Raji (cell line): Measurements from ENCODE around the gene NLRC4.

ENCODE experiments used
- POLR2A ChIP-seq: IDR thresholded peaks from 2 replicates; pipeline ENCODE4 v1.6.1; 2011; ENCODE audit warnings: low read depth, low read length, control low read depth; ENCODE audit not compliant: insufficient read depth

NLRC4 gene

DNA sequence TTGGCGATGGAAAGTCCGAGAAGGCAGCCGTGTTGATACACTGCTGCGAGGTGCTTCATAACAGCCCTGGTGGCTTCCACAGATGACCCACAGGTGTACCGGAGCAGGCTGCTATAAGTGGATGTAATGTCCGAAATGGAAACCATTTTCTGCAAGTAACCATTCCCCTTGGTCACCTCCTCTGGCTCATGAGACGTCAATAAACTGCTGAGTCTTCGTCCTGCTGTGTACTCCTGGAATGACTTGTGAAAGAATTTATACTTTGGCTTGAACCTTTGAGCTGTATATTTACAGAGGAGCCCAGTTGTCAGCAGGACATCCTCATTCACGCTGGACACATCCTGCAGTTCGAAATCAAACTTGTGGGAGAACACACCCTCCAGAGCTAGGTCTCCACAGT lies 14.4 kb downstream of the NLRC4 start:
- TF ChIP-seq POLR2A = no peak

DNA sequence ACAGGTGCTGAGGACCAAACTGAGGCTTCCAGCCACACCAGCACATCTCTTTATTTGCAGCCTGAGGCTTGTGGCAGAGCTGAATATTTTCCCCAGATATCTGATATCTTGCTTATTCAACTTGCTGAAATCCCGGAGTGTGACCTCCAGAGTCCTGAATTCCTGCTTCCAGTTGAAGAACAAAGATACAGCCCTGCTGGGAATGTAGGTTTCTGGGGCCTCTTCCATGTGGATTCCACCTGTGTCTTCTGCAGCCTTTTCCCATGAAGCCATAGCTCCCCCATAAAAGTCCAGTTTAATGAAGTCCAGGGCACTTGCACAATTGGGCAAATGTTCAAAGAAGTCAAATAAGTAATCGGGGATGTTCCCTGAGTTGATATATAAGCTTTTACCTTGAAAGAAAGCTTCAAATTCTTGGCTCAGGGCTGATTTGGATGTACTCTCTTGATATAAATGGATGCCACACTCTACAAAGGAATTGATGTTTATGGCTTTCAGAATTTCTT lies 14.9 kb downstream of the NLRC4 start:
- no peak for TF ChIP-seq POLR2A

DNA sequence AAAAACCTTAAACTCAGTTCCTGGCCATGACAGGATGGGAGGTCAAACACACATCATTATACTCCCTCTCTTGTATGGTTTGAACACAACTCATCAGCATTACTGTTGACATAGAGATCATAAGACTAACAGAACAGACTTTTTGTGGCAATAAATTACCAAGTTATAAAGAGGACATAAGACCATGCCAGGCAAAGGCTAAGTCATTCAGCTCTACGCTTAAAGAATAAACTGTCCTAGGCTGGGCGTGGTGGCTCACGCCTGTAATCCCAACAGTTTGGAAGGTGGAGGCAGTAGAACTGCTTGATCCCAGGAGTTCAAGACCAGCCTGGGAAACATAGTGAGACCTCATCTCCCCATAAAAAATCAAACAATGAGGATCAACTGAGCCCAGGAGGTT lies 16.4 kb downstream of the NLRC4 start:
- TF ChIP-seq POLR2A = no peak

DNA sequence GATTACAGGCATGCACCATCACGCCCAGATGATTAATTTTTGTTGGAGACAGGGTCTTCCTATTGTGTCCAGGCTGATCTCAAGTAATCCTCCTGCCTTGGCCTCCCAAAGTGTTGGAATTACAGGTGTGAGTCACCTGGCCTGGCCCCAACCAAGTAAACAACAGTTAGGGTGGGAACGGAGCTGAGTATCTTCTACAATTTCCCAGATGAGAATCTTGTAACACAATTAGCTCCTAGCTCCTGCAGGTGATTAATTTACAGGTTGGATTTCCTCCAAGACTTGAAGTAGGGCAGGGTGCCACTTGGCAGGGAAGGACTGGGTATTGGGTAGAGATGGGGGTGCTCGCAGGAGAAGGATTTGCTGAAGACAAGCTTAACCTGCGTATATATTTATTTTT lies 17.8 kb downstream of the NLRC4 start:
- no peak for TF ChIP-seq POLR2A

DNA sequence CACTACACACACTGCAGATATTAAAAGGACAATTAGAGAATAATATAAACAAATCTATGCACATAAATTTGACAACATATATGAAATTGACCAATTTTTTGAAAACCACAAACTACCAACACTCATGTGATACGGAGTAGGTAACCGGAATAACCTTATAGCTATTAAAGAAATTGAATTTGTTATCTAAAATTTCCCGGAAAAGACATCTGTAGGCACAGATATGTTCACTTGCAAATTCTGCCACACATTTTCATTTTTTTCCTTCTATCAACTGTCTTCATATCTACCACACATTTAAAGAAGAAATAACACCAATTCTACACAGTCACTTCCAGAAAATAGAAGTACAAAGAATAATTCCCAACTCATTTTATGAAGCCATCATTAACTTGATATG lies 22.4 kb downstream of the NLRC4 start:
- TF ChIP-seq POLR2A = no peak

DNA sequence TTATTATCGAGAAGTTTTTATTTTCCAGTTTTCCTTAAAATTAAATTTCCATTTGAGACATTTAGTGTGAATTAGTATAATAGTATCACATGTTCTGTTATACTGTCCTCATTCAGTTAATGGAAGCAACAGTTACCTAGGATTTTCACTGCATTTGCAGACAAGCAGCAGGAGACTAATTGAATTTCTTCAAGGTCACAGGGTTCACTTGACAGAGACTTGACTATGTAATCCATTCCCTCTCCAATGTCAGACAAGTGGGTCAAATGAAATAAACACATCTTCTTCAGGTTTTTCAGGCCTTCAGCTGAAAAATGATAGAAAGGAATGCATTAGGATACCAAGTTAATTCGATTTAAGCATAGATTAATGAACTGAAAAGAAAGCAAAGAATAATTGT lies 26.7 kb downstream of the NLRC4 start:
- no peak for TF ChIP-seq POLR2A

DNA sequence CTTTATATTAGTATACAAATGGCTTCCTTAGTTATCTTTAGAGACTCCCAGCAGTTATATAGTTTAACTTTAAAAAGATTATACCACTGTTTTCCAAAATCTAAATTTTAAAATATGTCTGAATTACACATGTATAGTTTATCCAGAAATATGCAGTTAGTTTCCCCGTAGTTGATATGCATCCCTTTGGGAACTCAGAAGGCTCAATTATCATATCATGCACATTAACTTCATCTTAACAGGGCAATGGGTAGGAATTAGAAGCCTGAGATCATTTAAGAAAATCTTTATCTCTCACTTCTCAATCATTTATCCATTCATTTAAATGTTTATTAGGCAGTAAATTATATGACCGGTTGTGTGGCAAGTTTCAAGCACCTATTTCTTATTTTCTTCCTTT lies 27.2 kb downstream of the NLRC4 start:
- no peak for TF ChIP-seq POLR2A

DNA sequence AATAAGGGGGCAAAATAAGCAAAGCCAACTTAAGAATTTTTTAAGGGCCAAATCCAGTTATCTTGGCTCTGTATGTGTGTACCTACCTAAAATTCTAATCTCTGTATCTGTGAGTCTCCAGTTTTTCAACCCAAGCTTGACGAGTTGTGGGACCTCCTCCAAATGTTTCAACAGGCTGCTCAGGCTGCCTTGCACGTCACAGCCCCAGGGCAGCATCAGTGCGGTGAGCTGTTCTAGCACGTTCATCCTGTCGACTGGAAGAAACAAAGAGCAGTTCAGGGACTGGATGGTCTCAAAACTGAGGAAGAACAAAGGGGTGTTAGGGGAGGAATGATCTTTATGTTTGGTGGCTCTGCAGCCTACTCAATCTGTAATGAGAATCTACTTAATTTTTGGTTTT lies 29.4 kb downstream of the NLRC4 start:
- TF ChIP-seq POLR2A = no peak

DNA sequence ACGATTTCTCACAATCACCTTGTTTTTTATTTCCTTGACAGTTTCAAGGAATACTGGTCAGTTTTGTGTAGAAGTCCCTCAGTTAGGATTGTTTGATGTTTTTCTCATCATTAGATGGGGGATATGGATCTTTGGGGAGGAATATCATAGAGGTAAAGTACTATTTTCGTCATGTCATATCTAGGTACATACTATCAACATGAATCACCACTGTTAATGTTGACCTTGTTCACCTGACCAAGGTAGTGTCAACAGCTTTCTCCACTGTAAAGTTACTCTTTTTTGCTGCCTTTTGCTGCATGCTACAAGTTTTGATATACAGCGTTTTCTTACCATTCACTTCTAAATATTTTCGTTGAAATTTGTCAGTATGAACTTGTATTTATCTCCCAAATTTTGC lies 32.7 kb downstream of the NLRC4 start:
- TF ChIP-seq POLR2A = no peak

DNA sequence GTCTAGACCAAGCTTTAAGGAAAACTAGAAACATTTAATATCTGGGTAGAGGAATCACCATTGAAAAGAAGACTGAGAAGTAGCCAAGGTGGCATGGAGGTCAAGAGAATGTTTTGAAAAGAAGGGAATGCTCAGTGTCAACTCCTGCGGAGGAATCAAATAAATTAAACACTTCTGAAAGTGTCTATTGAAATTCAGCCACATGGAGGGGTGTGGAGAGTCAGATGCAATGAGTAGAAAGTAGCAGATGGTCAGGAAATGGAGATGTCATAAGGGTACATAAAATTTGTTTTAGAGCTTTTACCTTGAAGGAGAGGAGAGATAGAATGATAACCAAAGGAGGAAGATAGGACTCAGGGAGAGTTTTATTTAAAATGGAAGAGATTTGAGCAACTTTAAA lies 35.1 kb downstream of the NLRC4 start:
- no peak for TF ChIP-seq POLR2A

DNA sequence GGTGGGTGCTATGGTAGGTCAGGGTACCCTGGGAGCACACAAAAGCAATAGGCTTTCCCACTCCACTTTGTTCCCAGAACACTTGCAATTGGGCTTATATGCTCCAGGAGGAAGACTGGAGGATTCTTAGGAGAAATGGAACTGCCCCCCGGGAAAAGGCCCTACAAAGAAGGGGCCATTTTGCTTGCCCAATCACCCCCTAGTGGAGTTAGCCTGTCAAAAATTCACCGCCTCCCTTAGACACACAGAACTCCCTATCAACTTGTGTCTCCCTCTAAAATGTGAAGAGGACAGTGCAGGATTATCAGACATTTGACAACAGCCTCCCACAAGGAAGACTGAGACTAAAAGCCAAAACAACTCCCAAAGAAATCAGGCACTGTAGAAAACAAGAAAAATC lies 36.5 kb downstream of the NLRC4 start:
- TF ChIP-seq POLR2A = no peak

DNA sequence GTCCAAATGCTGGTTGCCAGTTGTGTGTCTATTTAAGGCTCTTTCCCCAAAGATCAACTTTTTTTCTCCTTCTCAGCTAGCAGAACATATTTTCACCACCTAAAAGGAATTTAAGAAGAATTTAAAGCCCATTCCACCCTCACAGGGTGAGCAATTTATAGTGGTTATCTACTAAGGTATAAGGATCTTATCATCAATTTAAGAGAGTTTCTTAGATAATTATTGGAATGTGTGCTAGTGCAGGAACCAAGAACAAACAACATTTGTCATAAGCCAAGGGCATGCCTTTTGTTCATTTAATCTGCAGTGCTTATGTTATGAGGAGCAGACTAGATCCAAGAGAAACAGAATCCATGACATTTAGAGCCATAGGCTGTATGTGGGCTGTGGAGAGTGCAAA lies 37.2 kb downstream of the NLRC4 start:
- no peak for TF ChIP-seq POLR2A

DNA sequence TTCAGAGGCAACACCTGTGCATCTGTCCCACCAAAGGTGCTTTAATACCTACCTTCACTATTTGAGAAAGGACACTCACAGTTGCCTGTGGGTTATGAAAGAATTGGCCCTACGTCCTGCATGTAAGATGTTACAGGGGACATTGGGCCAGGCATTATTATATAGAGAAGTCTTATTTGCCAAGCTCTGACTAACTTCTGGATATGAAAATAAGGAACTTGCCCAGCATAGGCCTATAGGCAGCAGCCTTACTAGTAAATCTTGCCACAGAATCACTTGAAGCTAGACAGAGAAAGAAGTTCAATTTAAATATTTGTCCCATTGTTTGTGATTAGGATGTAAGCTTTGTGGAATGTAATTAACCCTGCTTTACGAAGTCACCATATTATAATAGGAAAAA lies 41.7 kb downstream of the NLRC4 start:
- TF ChIP-seq POLR2A = no peak

DNA sequence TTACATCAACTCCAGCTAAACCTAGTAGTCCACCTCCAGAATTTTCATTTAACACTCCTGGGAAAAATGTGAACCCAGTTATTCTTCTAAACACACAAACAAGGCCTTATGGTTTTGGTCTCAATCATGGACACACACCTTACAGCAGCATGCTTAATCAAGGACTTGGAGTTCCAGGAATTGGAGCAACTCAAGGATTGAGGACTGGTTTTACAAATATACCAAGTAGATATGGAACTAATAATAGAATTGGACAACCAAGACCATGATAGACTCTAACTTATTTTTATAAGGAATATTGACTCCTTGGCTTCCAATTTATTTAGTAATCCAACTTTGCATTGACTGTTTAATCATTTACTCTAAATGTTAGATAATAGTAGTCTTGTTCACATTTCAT lies 44.2 kb downstream of the NLRC4 start:
- no peak for TF ChIP-seq POLR2A

DNA sequence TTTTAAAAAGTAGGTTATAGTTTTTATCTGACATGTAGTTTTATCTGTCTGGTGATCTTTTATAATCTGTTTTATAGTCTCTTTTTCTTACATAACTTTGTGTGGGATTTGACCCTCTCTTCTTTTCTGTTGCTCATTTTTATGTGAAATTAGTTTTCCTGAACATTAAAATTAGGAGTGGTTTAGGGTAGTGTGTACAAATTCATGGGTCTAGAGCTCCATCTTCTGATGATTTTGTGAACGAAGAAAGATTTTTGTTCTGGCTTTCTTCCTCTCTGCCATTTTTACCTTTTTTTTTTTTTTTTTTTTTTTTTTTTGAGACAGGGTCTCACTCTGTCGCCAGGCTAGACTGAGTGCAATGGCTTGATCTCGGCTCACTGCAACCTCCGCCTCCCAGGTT lies 52.4 kb downstream of the NLRC4 start:
- no peak for TF ChIP-seq POLR2A

DNA sequence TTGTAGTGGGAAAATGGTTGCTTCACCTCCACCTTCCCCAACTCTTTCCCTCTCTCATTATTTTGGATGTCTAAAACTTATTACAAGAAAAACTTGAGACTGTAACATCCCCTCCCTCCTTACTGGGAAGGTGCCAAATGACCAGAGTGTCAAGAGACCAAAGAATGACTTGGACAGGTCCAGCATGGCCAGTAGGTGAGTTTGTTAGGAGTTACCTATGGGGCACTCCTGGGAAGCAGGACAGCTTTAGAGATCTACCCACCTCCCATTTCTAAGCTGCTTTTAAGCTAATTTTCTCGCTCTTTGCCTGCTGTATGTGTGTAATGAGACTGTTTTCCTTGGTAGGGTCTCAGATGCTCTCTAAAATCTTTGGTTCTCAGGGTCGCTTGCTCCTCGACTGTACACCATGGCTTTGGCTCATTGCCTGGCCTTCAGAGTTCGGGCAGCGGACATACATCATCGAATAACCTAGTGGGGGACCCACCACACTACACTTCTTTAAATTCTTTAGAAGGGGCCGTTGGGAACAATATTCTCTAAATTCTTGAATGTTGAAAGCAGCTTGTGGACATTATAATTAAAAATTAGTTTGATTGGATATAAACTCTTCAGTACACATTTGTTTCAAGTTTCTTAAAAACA lies 53.8 kb downstream of the NLRC4 start:
- TF ChIP-seq POLR2A = no peak

DNA sequence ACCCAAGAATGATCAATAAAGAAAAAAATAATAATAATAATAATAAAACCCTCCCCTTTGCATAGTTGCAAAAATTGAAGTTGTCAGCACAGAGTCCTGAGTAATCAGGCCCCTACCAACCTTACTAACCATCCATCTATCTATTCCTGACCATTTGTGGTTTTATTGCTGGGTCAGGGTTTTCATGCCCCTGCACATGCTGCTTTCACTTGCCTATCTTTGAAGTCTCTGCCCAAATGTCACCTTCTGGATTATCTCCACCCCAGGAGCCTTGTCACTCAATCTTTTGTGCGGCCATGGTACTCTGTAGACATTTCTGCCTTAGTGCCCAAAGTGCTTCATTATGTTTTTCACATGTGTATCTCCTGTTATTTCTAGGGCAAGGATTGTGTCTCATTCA lies 63.9 kb downstream of the NLRC4 start:
- no peak for TF ChIP-seq POLR2A
